ENCODE measurements around the gene GPSM1.

DNA sequence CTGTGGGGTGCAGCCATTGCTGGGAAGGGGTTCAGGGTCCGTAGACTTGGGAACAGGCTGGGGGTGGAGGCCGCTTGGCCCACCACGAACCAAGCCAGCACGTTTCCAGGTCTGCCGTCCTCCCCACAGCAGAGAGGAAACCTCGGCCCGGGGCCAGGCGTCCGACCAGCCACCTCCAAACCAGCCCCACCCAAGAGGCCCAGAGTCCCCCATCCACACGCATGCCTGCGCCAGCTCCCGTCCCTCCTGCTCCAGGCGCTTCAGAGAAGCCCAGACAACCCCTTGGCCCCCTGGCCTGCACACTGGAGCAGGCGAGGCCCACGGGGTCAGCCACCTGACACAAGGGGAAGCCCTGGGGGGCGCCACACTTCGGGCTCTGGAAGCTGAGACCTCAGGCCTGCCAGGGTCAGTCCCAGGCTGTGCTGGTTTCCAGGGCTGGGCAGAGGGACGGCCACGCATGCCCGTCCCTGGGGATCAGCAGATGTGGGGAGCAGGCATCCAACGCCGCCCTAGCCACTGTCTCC, 29.9 kb downstream of the GPSM1 start:
- TF ChIP-seq, protein P1, sequence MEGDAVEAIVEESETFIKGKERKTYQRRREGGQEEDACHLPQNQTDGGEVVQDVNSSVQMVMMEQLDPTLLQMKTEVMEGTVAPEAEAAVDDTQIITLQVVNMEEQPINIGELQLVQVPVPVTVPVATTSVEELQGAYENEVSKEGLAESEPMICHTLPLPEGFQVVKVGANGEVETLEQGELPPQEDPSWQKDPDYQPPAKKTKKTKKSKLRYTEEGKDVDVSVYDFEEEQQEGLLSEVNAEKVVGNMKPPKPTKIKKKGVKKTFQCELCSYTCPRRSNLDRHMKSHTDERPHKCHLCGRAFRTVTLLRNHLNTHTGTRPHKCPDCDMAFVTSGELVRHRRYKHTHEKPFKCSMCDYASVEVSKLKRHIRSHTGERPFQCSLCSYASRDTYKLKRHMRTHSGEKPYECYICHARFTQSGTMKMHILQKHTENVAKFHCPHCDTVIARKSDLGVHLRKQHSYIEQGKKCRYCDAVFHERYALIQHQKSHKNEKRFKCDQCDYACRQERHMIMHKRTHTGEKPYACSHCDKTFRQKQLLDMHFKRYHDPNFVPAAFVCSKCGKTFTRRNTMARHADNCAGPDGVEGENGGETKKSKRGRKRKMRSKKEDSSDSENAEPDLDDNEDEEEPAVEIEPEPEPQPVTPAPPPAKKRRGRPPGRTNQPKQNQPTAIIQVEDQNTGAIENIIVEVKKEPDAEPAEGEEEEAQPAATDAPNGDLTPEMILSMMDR (IDR thresholded peaks at IDR 0.05), result no peak
- no peak for TF ChIP-seq EZH2 (IDR thresholded peaks at IDR 0.05)
